ENCODE measurements around the gene PTPRE.

The PTPRE gene

GRCh38 chr10:128056303-128057050, 149.6 kb downstream of the PTPRE start:
- DNase-seq (ENCODE audit: low read depth in 2 of 2, low spot score in 1 of 2) = no peak

- DNase-seq (ENCODE audit: low read depth in 2 of 2, low spot score in 1 of 2) = no peak
Observed at GRCh38 chr10:128058106-128058749, 151.3 kb downstream of the PTPRE start.

GRCh38 chr10:128058750-128059134, 151.8 kb downstream of the PTPRE start:
- DNase-seq (ENCODE audit: low read depth in 2 of 2, low spot score in 1 of 2) = no peak

GRCh38 chr10:128059266-128059981, 152.5 kb downstream of the PTPRE start:
- no peak for DNase-seq (ENCODE audit: low read depth in 2 of 2, low spot score in 1 of 2)

- DNase-seq (ENCODE audit: low read depth in 2 of 2, low spot score in 1 of 2) = no peak
Observed at GRCh38 chr10:128059982-128060293, 153.0 kb downstream of the PTPRE start.

- DNase-seq (ENCODE audit: low read depth in 2 of 2, low spot score in 1 of 2) = no peak
Observed at GRCh38 chr10:128060341-128061250, 153.7 kb downstream of the PTPRE start.

- no peak for DNase-seq (ENCODE audit: low read depth in 2 of 2, low spot score in 1 of 2)
Observed at GRCh38 chr10:128061306-128062300, 154.7 kb downstream of the PTPRE start.

GRCh38 chr10:128062331-128062880, 155.5 kb downstream of the PTPRE start:
- no peak for DNase-seq (ENCODE audit: low read depth in 2 of 2, low spot score in 1 of 2)

- peak in 1 of 2 donors; percentile 34 for DNase-seq (ENCODE audit: low read depth in 2 of 2, low spot score in 1 of 2)
Observed at GRCh38 chr10:128062881-128063563, 156.1 kb downstream of the PTPRE start.

GRCh38 chr10:128063736-128064107, 156.8 kb downstream of the PTPRE start:
- DNase-seq (ENCODE audit: low read depth in 2 of 2, low spot score in 1 of 2) = no peak

- peak in 1 of 2 donors; percentile 52 for DNase-seq (ENCODE audit: low read depth in 2 of 2, low spot score in 1 of 2)
Observed at GRCh38 chr10:128064108-128064969, 157.4 kb downstream of the PTPRE start.

- DNase-seq (ENCODE audit: low read depth in 2 of 2, low spot score in 1 of 2) = no peak
Observed at GRCh38 chr10:128064970-128065580, 158.2 kb downstream of the PTPRE start.

- no peak for DNase-seq (ENCODE audit: low read depth in 2 of 2, low spot score in 1 of 2)
Observed at GRCh38 chr10:128065881-128066534, 159.1 kb downstream of the PTPRE start.

GRCh38 chr10:128066870-128067382, 160.0 kb downstream of the PTPRE start:
- DNase-seq (ENCODE audit: low read depth in 2 of 2, low spot score in 1 of 2) = no peak

GRCh38 chr10:128067691-128068397, 160.9 kb downstream of the PTPRE start:
- DNase-seq (ENCODE audit: low read depth in 2 of 2, low spot score in 1 of 2) = no peak

Measured in stimulated activated CD8-positive, alpha-beta memory T cell treated with anti-CD3 and anti-CD28 coated beads, Interleukin-4, amount 100 ng/mL, for 1 hour (primary cell).